ENCODE data around the gene OR2L3.
"Not testable (repeated sequence)": the region's sequence is repeated elsewhere in the genome, so short reads cannot be mapped to it uniquely, and the experiment has no call there.

The OR2L3 gene

GRCh38 chr1:248046536-248046935, at the start of gene OR2L3:
OR2L3 (plus strand) TSS chr1:248046836; CDS start chr1:248060682, 13,846 bp downstream.
- DNase-seq = no peak

GRCh38 chr1:247998811-247999210, 47.8 kb upstream of the OR2L3 start:
- DNase-seq = no peak

- DNase-seq = no peak
These were observed 46.5 kb upstream of the OR2L3 start for GRCh38 chr1:248000169-248000568.

- DNase-seq = no peak
These were observed 38.9 kb upstream of the OR2L3 start for GRCh38 chr1:248007778-248008177.

GRCh38 chr1:248009681-248010080, 37.0 kb upstream of the OR2L3 start:
- DNase-seq = no peak

- no peak for DNase-seq
These were observed 33.4 kb upstream of the OR2L3 start, which contains the start of gene OR2L5 for GRCh38 chr1:248013229-248013710. OR2L5 (plus strand) TSS chr1:248013660; CDS start chr1:248021948, 8,288 bp downstream.

GRCh38 chr1:248015803-248016202, 30.8 kb upstream of the OR2L3 start:
- DNase-seq = no peak

- no peak for DNase-seq
These were observed 16.9 kb upstream of the OR2L3 start, which contains the start of gene OR2L2 for GRCh38 chr1:248029770-248030169. OR2L2 (plus strand) TSS chr1:248030070; CDS start chr1:248038268, 8,198 bp downstream.

GRCh38 chr1:248045209-248045608, 1.4 kb upstream of the OR2L3 start:
- DNase-seq = no peak

GRCh38 chr1:248047008-248047407, 372 bp downstream of the OR2L3 start:
- DNase-seq = no peak

- no peak for DNase-seq
These were observed 8.0 kb downstream of the OR2L3 start for GRCh38 chr1:248054671-248055070.

GRCh38 chr1:248055261-248055660, 8.6 kb downstream of the OR2L3 start:
- no peak for DNase-seq

GRCh38 chr1:248065071-248065470, 18.4 kb downstream of the OR2L3 start:
- DNase-seq = no peak

- no peak for DNase-seq
These were observed 19.0 kb downstream of the OR2L3 start for GRCh38 chr1:248065604-248066003.

- not testable (repeated sequence) for DNase-seq
These were observed 37.2 kb downstream of the OR2L3 start for GRCh38 chr1:248083864-248084263.

GRCh38 chr1:248094884-248095283, 48.2 kb downstream of the OR2L3 start, which contains the start of gene OR2L13:
OR2L13 (plus strand) TSS chr1:248095184; CDS start chr1:248099376, 4,192 bp downstream.
- no peak for DNase-seq

GRCh38 chr1:248098529-248098928, 51.9 kb downstream of the OR2L3 start:
- no peak for DNase-seq

GRCh38 chr1:248102847-248103246, 56.2 kb downstream of the OR2L3 start:
- no peak for DNase-seq

GRCh38 chr1:248111157-248111556, 64.5 kb downstream of the OR2L3 start:
- DNase-seq = no peak
